GM12872 (cell line): Measurements from ENCODE around the gene SPEM3.

Experiments used
- TF ChIP-seq, protein P1 (sequence below): IDR thresholded peaks from 3 replicates; pipeline ENCODE4 v1.5.1; 2011; ENCODE audit warnings: low read depth, mild to moderate bottlenecking, low read length, moderate library complexity; ENCODE audit not compliant: insufficient read depth

Gene SPEM3

DNA sequence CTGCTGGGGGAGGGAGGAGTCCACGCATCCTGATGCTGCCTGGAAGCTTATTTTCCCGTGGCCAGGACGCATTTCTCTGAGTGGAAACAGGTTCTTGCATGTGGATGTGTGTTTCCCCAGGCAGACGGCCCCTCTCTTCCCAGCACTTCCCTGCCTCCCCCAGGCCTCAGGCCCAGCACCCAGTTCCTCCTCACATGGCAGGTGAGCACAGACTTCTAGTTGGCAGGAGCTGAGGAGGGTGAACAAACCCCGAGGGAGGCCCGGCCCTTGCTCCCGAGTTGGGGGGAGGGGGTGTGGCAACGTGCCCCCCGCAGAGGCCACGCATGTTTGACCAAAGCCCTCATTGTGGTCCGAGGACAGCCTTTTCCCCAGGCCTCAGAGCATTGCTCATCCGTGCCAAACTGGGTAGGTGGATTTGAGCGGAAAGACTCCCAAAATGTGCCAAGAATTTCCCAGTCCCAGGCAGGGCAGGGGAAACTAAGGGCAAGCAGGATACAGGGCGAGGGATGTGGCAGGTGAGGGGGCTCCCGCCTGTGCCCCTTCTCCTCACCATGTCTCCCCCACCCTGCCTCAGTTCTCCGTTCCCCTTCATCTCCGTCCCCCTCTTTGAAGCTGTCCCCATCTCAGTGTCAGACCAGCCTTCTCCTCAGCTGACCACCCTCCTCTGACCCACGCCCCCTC, 10.0 kb upstream of the SPEM3 start:
- TF ChIP-seq, protein P1, sequence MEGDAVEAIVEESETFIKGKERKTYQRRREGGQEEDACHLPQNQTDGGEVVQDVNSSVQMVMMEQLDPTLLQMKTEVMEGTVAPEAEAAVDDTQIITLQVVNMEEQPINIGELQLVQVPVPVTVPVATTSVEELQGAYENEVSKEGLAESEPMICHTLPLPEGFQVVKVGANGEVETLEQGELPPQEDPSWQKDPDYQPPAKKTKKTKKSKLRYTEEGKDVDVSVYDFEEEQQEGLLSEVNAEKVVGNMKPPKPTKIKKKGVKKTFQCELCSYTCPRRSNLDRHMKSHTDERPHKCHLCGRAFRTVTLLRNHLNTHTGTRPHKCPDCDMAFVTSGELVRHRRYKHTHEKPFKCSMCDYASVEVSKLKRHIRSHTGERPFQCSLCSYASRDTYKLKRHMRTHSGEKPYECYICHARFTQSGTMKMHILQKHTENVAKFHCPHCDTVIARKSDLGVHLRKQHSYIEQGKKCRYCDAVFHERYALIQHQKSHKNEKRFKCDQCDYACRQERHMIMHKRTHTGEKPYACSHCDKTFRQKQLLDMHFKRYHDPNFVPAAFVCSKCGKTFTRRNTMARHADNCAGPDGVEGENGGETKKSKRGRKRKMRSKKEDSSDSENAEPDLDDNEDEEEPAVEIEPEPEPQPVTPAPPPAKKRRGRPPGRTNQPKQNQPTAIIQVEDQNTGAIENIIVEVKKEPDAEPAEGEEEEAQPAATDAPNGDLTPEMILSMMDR, result no peak

DNA sequence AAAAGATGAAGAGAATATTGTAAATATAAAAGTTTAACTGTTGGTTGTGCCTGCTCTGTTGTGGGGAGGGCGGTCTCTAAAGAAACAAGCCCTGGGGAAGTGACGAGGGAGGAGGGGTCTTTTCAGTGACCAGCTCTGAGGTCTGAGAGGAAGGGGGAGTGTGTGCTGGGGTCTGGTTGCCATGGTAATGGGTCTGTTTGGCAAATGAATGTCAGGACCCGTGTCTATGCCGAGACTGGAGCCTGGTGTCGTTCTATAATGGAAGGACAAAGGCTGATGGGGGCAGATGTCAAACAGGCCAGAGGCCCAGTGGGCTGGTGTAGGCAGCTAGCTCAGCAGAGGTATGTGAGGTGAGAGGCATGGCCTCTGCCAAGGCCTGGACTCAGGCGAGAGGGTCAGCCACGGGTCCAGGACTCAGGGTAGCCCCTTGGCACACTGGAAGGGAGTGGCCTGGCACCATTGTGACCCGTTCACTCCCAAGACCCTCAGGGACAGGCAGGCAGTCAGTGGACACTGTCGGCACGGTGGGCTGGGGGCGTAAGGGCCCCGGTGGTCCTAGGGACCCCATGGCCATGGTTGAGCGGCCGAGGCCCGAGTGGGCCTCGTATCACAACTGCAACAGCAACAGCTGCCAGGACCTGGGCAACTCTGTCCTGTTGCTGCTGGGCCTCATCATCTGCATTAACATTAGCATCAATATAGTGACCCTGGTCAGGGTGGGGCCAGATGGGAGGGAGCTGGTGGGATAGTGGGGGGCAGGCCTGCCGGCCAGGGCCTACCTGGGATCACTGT, 8.6 kb upstream of the SPEM3 start, which contains the start of gene SPEM1:
Gene SPEM1, plus strand, starts transcription at position 506 of the 792 bp plus-strand sequence. Its CDS starts 61 bp downstream, at position 567.
- TF ChIP-seq, protein P1, result no peak

DNA sequence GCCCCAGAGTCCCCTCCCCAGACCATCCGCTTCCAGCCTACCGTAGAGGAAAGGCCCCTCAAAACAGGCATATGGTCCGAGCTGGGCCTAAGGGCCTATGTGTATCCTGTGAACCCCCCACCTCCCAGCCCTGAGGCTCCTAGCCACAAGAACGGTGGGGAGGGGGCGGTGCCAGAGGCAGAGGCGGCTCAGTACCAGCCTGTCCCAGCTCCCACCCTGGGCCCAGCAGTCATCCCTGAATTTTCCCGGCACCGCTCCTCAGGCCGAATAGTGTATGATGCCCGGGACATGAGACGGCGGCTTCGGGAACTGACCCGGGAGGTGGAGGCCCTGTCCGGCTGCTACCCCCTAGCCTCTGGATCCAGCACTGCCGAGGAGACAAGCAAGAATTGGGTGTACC, 7.5 kb upstream of the SPEM3 start:
- TF ChIP-seq, protein P1, result no peak

DNA sequence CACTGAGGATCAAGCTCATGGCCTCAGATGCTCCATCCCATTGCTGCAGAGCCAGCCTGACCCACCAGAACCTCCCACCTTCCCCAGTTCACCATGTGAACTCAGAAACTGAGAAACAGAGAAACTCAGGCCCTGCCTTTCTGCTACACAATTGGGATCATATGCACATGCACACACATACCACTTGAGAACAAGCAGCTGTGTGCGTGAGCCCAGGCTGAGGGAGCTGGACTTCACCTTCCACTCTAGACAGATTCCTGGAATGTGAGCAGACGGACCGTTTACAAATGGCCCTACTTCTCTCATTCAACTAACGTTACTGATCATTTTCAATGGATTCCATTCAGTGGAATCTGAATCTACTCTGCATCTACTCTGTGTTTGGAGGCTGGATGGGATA, 5.0 kb upstream of the SPEM3 start:
- TF ChIP-seq, protein P1, result no peak

DNA sequence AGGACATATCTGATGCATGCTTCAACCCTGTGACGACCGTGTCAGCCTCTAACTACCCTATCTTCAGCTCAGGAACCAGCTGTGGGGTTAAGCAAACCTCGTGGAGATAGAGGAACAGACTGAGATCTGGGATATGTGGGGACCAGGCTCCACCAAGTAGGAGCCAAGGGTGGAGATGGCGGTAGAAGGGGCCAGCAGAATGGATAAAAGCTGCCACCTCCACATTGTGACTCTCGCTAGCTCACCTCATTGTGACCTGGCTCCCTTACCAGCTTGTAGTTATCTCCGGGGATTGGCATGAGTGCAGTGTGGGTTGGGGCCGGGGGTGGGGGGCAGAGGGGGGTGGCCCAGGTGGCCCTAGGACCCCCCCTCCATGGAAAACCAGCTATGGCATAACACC, 3.3 kb upstream of the SPEM3 start, which contains the start of gene SPEM2:
Gene SPEM2, plus strand, starts transcription at position 301 of the 400 bp plus-strand sequence. Its CDS starts 73 bp downstream, at position 374.
- TF ChIP-seq, protein P1, result no peak

DNA sequence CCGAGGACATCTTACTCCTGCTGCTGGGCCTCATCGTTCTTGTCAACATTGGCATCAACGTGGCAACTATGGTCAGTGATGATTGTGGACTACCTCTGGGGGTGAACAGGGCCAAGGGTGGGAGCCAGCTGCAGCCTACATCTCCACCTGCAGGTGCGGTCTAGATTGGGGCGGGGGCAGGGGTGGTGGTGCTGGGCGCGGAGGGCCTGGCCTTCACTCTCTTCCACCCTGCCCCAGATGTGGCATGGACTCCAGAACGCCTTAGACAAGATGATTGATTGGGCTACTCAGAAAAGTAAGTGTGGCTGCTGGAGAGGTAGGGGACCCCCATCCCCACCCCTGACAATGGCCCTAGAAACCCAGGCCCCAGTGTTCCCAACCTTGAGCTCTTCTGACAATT, 2.9 kb upstream of the SPEM3 start:
- TF ChIP-seq, protein P1, result no peak

DNA sequence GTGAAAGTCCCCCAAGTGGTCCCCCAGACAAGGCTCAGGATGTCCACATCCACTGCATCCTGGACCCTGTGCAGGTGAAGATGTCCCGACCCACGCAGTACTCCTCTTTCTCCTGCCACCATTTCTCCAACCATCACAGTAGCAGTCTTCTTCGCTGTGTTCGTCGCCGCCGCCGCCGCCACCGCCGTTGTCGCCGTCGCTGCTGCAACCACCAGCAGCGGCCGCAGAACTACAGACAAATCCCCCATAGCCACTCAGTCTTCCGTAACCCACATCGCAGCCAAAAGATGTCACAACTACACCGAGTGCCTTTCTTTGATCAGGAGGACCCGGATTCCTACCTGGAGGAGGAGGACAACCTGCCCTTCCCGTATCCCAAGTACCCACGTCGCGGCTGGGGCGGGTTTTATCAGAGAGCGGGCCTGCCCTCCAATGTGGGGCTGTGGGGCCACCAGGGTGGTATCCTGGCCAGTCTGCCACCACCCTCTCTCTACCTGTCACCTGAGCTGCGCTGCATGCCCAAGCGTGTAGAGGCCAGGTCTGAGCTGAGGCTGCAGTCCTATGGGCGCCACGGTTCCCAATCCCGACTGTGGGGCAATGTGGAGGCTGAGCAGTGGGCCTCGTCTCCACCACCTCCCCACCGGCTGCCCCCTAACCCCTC, 2.3 kb upstream of the SPEM3 start:
- TF ChIP-seq, protein P1, result no peak
